Measurements from ENCODE around the gene DUSP7.

Gene DUSP7

GRCh38 chr3:52004906-52005395 lies 51.4 kb downstream of the DUSP7 start:
- DNase-seq: no peak

- no peak for DNase-seq
Measured at GRCh38 chr3:52004163-52004787, 52.1 kb downstream of the DUSP7 start.

- no peak for DNase-seq
Measured at GRCh38 chr3:52002748-52003147, 53.6 kb downstream of the DUSP7 start.

GRCh38 chr3:52001443-52001974 lies 54.9 kb downstream of the DUSP7 start:
- DNase-seq: peak; percentile 81

GRCh38 chr3:51999846-52000245 lies 56.5 kb downstream of the DUSP7 start:
- no peak for DNase-seq
